Sigmoid colon (tissue), 4 donors: Measurements from ENCODE around the gene DGLUCY.

ENCODE experiments used
- CTCF ChIP-seq, 4 experiments: fragments of 450-650 bp in 3 of 4; fragments of 200-600 bp in 1 of 4; IDR thresholded peaks; one replicate each; pipeline ENCODE4 v1.5.1; 2016 to 2019; ENCODE audit warnings: antibody characterized with exemption in 4 of 4, mild to moderate bottlenecking in 3 of 4, moderate library complexity in 2 of 4
- EP300 ChIP-seq, 4 donors: sonication (generic); formaldehyde crosslinking; IDR thresholded peaks; one replicate each; pipeline ENCODE4 v1.6.1; 2017; ENCODE audit warnings: antibody characterized with exemption in 4 of 4

GRCh38 chr14:91159182-91159581, 45.3 kb downstream of the DGLUCY start:
- TF ChIP-seq CTCF (IDR thresholded peaks at IDR 0.05) (no peak), EP300 (IDR thresholded peaks at IDR 0.05) (no peak)
